Fibroblast of mammary gland (primary cell): Measurements from ENCODE around the gene ODAD4.

Source experiments
- DNase-seq: peaks from one replicate; pipeline ENCODE4 v3.0.0-alpha.2; 2010; ENCODE audit warnings: low read depth
- H3K4me3 ChIP-seq: 2 replicates; pipeline ENCODE4 v1.5.1; 2011; ENCODE audit warnings: low read depth, mild to moderate bottlenecking, low read length, moderate library complexity; ENCODE audit not compliant: control insufficient read depth
- TF ChIP-seq, protein P1 (sequence below): conservative IDR thresholded peaks from 2 replicates; pipeline ENCODE4 v1.5.1; 2011; ENCODE audit warnings: low read depth, low read length, inconsistent platforms; ENCODE audit not compliant: control insufficient read depth, insufficient read depth

Gene ODAD4

DNA sequence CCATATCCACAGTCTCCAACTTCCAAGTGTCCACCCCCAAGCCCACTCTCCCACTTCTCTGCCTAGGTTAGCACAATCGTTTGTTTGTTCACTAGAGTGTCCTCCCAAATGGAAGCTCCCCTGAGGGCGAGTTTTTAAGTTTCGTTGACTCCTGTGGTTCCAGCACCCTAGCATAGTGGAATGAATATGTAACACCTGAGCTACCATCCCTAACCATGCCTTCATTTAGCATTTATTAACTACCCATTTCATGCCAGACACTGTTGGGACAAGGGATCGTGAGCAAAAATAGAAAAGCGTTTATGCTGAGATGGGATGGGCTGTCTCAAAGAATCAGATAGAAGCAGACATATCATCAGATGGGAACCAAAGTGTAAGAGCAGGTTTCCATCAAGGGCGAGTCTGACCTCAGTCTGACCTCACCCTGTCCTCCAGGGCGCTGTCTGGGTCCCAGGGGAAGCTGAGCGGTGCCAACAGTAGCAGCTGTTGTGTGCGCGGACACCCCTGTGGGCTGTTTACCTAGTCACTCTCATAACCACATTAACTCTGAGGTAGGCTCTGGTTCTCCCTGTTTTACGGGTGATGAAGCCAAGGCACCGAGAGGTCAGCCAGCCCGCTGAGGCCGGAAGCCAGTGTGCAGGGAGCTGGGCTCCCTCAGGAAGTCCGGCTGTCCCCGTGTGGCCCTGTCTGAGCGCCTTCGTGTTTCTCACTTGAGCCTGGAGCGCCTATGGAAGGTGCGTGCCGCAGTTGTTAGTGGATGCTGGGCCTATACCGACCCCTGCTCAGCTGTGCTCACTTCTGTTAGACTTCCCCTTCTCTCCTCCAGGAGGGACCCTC is 42.4 kb downstream of the ODAD4 start:
- no peak overlapping the region for H3K4me3 ChIP-seq
- TF ChIP-seq, protein P1, sequence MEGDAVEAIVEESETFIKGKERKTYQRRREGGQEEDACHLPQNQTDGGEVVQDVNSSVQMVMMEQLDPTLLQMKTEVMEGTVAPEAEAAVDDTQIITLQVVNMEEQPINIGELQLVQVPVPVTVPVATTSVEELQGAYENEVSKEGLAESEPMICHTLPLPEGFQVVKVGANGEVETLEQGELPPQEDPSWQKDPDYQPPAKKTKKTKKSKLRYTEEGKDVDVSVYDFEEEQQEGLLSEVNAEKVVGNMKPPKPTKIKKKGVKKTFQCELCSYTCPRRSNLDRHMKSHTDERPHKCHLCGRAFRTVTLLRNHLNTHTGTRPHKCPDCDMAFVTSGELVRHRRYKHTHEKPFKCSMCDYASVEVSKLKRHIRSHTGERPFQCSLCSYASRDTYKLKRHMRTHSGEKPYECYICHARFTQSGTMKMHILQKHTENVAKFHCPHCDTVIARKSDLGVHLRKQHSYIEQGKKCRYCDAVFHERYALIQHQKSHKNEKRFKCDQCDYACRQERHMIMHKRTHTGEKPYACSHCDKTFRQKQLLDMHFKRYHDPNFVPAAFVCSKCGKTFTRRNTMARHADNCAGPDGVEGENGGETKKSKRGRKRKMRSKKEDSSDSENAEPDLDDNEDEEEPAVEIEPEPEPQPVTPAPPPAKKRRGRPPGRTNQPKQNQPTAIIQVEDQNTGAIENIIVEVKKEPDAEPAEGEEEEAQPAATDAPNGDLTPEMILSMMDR, result no peak
- peak; percentile 45 for DNase-seq

DNA sequence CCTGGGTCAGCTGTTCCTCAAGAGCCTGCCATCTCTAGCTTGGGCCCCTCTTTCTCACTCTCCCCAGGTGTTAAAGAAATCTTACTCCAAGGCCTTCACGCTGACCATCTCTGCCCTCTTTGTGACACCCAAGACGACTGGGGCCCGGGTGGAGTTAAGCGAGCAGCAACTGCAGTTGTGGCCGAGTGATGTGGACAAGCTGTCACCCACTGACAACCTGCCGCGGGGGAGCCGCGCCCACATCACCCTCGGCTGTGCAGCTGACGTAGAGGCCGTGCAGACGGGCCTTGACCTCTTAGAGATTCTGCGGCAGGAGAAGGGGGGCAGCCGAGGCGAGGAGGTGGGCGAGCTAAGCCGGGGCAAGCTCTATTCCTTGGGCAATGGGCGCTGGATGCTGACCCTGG is 43.0 kb downstream of the ODAD4 start:
- DNase-seq, result no peak
- no peak overlapping the region for H3K4me3 ChIP-seq
- TF ChIP-seq, protein P1, result no peak

DNA sequence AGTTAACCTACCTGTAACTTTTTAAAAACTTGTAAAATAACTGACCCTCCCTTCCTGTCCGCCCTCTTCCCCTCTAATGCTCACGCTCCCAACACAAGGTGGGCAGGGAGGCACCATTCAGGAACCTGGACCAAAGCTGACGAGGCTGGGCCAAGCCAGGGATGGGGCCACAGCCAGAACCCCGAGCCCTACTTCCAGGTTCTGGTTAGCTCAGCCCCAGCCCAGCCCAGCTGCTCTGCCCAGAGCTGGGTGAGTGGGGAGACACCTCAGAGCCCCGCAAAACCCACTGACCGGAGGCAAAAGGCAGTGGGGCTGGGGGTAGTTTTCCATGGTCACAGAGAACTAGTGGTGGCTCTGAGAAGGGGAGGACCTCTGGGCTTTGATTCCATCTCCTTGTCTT is 43.6 kb downstream of the ODAD4 start:
- TF ChIP-seq, protein P1, result no peak
- no peak for DNase-seq
- no peak overlapping the region for H3K4me3 ChIP-seq

DNA sequence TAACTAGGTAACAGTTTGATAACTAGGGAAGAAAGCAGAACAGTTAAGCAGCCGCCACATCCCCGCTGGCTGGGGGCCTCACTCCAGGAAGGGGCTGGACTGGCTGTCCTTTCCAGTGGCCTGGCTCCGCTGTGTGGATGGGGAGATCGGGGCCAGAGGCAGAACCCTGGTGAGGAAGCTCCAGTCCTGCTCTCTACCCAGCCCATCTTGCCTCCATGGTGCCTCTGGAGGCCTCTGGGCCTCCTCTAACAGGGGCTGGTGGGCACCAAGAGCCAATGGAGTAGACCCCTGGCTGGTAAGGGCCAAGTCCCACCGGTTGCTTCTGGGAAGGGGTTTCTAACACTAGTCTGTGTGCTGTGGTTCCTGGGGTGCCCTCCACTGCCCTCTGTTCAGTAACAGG is 44.2 kb downstream of the ODAD4 start:
- no peak overlapping the region for H3K4me3 ChIP-seq
- TF ChIP-seq, protein P1, result no peak
- DNase-seq, result no peak

DNA sequence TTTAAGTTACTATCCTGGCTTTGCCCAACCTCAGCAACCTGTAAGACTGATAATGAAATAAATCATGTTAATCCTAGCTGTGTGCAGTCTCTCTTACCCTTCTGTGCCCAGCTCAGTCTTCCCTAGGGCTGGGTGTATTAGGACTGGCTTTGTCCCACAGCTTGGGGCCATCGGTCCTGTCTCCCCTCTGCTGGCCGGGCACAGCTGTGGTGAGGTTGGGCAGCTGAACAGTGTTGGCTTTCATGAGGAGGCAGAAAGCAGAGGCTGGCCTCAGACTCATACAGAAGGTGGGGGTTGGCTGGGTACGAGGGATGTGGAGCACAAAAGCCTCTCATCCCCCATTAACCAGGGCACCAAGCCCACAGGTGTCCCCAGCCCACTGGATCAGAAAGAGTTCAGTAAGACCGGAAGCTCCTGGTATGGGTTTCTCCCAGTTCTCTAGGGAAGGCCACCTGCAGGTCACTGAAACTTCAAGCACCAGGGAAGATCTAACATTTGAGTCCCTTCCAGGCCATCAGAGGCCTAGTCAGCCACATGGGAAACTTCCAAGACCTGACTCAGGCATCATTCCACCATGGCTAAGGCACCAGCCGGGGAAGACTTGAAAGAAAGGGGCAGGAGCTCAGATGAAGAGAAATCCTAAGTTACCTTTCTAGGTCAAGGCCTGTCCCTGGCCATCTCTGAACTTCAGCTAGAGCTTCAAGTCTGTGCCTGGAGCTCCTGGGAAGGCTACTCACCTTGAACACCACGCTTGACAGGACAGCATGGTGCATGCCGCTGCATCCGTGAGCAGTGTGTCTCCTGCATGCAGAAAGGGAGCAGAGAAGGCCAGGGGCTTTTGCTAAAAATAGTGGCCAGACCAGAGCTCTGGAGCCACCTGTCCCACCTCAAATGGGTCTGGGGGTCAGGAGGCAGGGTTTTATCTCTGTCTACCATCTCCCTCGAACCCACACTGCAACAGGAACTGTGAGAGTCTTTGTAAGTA is 45.0 kb downstream of the ODAD4 start:
- no peak overlapping the region for H3K4me3 ChIP-seq
- TF ChIP-seq, protein P1, result no peak
- DNase-seq, result peak; percentile 82

DNA sequence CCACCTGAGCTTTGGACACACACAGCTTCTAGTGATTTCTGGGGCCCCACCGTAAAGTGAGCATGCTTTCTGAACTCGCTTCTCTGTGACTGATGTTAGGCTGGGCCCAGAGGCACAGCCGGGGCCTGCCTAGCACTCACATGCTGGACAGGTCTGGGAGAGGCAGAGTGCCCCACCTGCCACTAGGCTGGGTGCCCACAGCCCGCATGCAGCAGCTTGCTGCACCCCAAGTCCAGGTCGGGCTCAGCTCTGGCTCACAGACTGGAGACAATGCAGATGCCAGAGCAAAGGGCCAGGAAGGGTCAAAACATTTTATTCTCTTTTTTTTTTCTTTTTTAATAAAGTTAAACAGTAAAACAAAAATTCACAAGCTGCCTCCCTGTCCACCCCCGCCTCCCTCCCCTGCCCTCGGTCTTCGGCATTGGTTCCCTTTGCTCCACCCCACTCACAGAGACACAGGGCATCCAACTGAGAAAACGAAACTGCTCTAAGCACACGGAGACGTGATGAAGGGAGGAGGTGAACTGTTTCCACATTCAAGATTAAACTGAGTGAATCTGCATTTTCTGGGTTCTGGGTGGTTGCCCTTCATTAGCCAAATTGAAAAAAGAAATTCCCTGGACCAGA is 45.8 kb downstream of the ODAD4 start:
- TF ChIP-seq, protein P1, result no peak
- DNase-seq, result peak; percentile 61
- no peak overlapping the region for H3K4me3 ChIP-seq
